Articular chondrocyte of knee joint (primary cell): ENCODE results near the gene FKBP1A. TPM values are rescaled to one million over a fixed set of nuclear protein-coding genes. Genes with fewer than 3 reads are reported as not detected.

Source experiments
- total RNA-seq: library from RNA; depleted of rRNA; stranded (reverse); fragments of >200 nt; gene quantifications from 2 replicates; pipeline ENCODE4 v1.2.3, GENCODE V29; 2012

The FKBP1A gene
- total RNA-seq = 137 and 138 TPM in 2 replicates

GRCh38 chr20:1392693-1393506 lies at the start of gene FKBP1A:
Gene FKBP1A (minus strand): TSS chr20:1393054. CDS start chr20:1392998, 56 bp downstream.

GRCh38 chr20:1328680-1329330 lies 64.0 kb downstream of the FKBP1A start, which contains the start of gene SDCBP2:
Gene SDCBP2 (minus strand): TSS chr20:1329139. CDS start chr20:1320416, 8,723 bp downstream.

Other genes with a start within 250 kb of the FKBP1A start
- gene TMEM74B, start 208.1 kb downstream of the FKBP1A start, total RNA-seq = 0.11 TPM in 1 of 2 replicates, not detected in the other
- gene C20orf202, start 189.6 kb downstream of the FKBP1A start, total RNA-seq = not detected in 2 replicates
- gene RAD21L1, start 167.0 kb downstream of the FKBP1A start, total RNA-seq = not detected in 2 replicates
- 6.3 and 6.4 TPM in 2 replicates for gene SNPH, start 126.8 kb downstream of the FKBP1A start, total RNA-seq
- 1.7 TPM in 2 replicates for gene SDCBP2, start 63.9 kb downstream of the FKBP1A start, total RNA-seq
- gene NSFL1C, start 73.8 kb upstream of the FKBP1A start, total RNA-seq = 36.2 TPM in 2 replicates
- not detected in 2 replicates for gene SIRPB2, start 98.4 kb upstream of the FKBP1A start, total RNA-seq
- not detected in 2 replicates for gene SIRPD, start 164.7 kb upstream of the FKBP1A start, total RNA-seq
- gene SIRPB1, start 227.0 kb upstream of the FKBP1A start, total RNA-seq = not detected in 2 replicates